ENCODE measurements around the gene SCAMP3.
"Not testable (repeated sequence)": the region's sequence is repeated elsewhere in the genome, so short reads cannot be mapped to it uniquely, and the experiment has no call there.

The SCAMP3 gene

GRCh38 chr1:155227261-155228095 is 34.7 kb downstream of the SCAMP3 start:
- DNase-seq (ENCODE audit: low read depth in 2 of 2): peak; percentile 99 to 100

- DNase-seq (ENCODE audit: low read depth in 2 of 2): peak in 1 of 2 donors; percentile 66
Observed at GRCh38 chr1:155226910-155227260, 35.3 kb downstream of the SCAMP3 start.

GRCh38 chr1:155226188-155226909 is 35.8 kb downstream of the SCAMP3 start:
- DNase-seq (ENCODE audit: low read depth in 2 of 2): peak; percentile 63 to 86

- DNase-seq (ENCODE audit: low read depth in 2 of 2): not testable (repeated sequence)
Observed at GRCh38 chr1:155225404-155225759, 36.8 kb downstream of the SCAMP3 start.

- no peak for DNase-seq (ENCODE audit: low read depth in 2 of 2)
Observed at GRCh38 chr1:155223047-155223446, 39.1 kb downstream of the SCAMP3 start.

- not testable (repeated sequence) for DNase-seq (ENCODE audit: low read depth in 2 of 2)
Observed at GRCh38 chr1:155220211-155220965, 41.8 kb downstream of the SCAMP3 start.

GRCh38 chr1:155219592-155220031 is 42.5 kb downstream of the SCAMP3 start:
- no peak for DNase-seq (ENCODE audit: low read depth in 2 of 2)

- DNase-seq (ENCODE audit: low read depth in 2 of 2): no peak
Observed at GRCh38 chr1:155218854-155219591, 43.1 kb downstream of the SCAMP3 start.

GRCh38 chr1:155214702-155215101 is 47.5 kb downstream of the SCAMP3 start:
- DNase-seq (ENCODE audit: low read depth in 2 of 2): not testable (repeated sequence)

- DNase-seq (ENCODE audit: low read depth in 2 of 2): not testable (repeated sequence)
Observed at GRCh38 chr1:155212051-155212440, 50.1 kb downstream of the SCAMP3 start.

GRCh38 chr1:155211381-155212050 is 50.6 kb downstream of the SCAMP3 start:
- DNase-seq (ENCODE audit: low read depth in 2 of 2): not testable (repeated sequence)

GRCh38 chr1:155210314-155211104 is 51.7 kb downstream of the SCAMP3 start:
- DNase-seq (ENCODE audit: low read depth in 2 of 2): no peak

- DNase-seq (ENCODE audit: low read depth in 2 of 2): no peak
Observed at GRCh38 chr1:155209312-155209721, 52.8 kb downstream of the SCAMP3 start.

- DNase-seq (ENCODE audit: low read depth in 2 of 2): peak; percentile 82 to 89
Observed at GRCh38 chr1:155208541-155209311, 53.4 kb downstream of the SCAMP3 start, which contains the start of gene MTX1. Gene MTX1 (plus strand): TSS chr1:155208695. CDS start chr1:155208805, 110 bp downstream.

- DNase-seq (ENCODE audit: low read depth in 2 of 2): no peak
Observed at GRCh38 chr1:155207806-155208540, 54.2 kb downstream of the SCAMP3 start, which contains the start of gene THBS3. Gene THBS3 (minus strand): TSS chr1:155207897. CDS start chr1:155207876, 21 bp downstream.

GRCh38 chr1:155206891-155207805 is 55.0 kb downstream of the SCAMP3 start:
- peak; percentile 82 to 86 for DNase-seq (ENCODE audit: low read depth in 2 of 2)
